Measurements from ENCODE around the gene DKK1. TPM values are rescaled to one million over a fixed set of nuclear protein-coding genes. Genes with fewer than 3 reads are reported as not detected.

The DKK1 gene
- total and polyA plus RNA-seq, 12 donors: 0.26 to 5.1 (median 0.62) TPM; not detected in 5

- ATAC-seq (no peak), DNase-seq (no peak)
- no peak overlapping the region for H3K27ac ChIP-seq
- no peaks in the 10 kb centered on the region for H3K36me3 ChIP-seq
- H3K27me3 ChIP-seq: peaks cover 0 to 4% (median 0%) of the 10 kb centered on the region in 7 donors
- WGBS, 2 donors: 67 to 75% methylated on average over 5 of the region's 5 CpGs
- intact Hi-C loops (cut with DNase I): no loop called here
- TF ChIP-seq CTCF (IDR thresholded peaks at IDR 0.05): no peak
- H3K4me1 ChIP-seq: no peaks in the 10 kb centered on the region
- H3K9me3 ChIP-seq: no peaks in the 10 kb centered on the region
- H3K4me3 ChIP-seq: no peak overlapping the region
These were observed 18.7 kb downstream of the DKK1 start for GRCh38 chr10:52332815-52333214.

GRCh38 chr10:52334595-52334994 lies 20.5 kb downstream of the DKK1 start:
- intact Hi-C loops (cut with DNase I): no loop called here
- no peaks in the 10 kb centered on the region for H3K36me3 ChIP-seq
- ATAC-seq (no peak), DNase-seq (no peak)
- no peak for TF ChIP-seq CTCF (IDR thresholded peaks at IDR 0.05)
- H3K27ac ChIP-seq: no peak overlapping the region
- peaks cover 0 to 8% (median 4%) of the 10 kb centered on the region in 7 donors for H3K27me3 ChIP-seq
- H3K4me3 ChIP-seq: no peak overlapping the region
- no peaks in the 10 kb centered on the region for H3K9me3 ChIP-seq
- WGBS, 2 donors: 78 to 90% methylated on average over 1 of the region's 1 CpG
- H3K4me1 ChIP-seq: no peaks in the 10 kb centered on the region

DNA sequence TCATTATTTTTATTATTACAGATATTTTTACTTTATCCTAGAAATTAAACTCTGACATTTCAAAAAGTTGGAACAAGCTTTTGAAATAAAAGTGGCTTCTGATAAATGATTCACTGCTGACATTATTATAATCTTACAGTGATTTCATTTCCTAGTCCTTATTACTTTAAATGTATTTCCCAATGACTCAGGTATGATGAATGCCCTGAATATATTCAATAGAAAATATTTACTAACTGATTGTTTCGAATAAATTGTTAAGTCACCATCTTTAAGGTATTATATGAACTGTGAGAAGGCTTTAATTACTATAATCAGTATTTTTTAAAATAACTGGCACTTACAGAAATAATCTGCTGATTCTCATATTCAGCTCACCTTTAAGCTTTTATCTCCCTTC lies 21.6 kb downstream of the DKK1 start:
- intact Hi-C loops (cut with DNase I): no loop called here
- Histone ChIP-seq H3K27ac (no peak overlapping the region), H3K27me3 (peaks cover 0 to 8% (median 4%) of the 10 kb centered on the region in 7 donors), H3K36me3 (no peaks in the 10 kb centered on the region), H3K4me3 (no peak overlapping the region), H3K9me3 (no peaks in the 10 kb centered on the region), H3K4me1 (no peaks in the 10 kb centered on the region)
- DNase-seq: no peak
- no peak for TF ChIP-seq CTCF (IDR thresholded peaks at IDR 0.05)
- ATAC-seq: no peak
- WGBS, 2 donors: 77 to 89% methylated on average over 1 of the region's 1 CpG

GRCh38 chr10:52337225-52337624 lies 23.1 kb downstream of the DKK1 start:
- no peaks in the 10 kb centered on the region for H3K36me3 ChIP-seq
- ATAC-seq (no peak), DNase-seq (no peak)
- H3K9me3 ChIP-seq: no peaks in the 10 kb centered on the region
- no peak for TF ChIP-seq CTCF (IDR thresholded peaks at IDR 0.05)
- H3K4me3 ChIP-seq: no peak overlapping the region
- peaks cover 0 to 8% (median 4%) of the 10 kb centered on the region in 7 donors for H3K27me3 ChIP-seq
- no peak overlapping the region for H3K27ac ChIP-seq
- 72 to 100% methylated on average over 1 of the region's 1 CpG for WGBS, 2 donors
- intact Hi-C loops (cut with DNase I): no loop called here
- no peaks in the 10 kb centered on the region for H3K4me1 ChIP-seq
